Fibroblast of skin of back (primary cell): Measurements from ENCODE around the gene MAJIN.

Experiments
- DNase-seq: peaks from one replicate; pipeline ENCODE4 v3.0.0-alpha.2; 2013

The MAJIN gene

DNA sequence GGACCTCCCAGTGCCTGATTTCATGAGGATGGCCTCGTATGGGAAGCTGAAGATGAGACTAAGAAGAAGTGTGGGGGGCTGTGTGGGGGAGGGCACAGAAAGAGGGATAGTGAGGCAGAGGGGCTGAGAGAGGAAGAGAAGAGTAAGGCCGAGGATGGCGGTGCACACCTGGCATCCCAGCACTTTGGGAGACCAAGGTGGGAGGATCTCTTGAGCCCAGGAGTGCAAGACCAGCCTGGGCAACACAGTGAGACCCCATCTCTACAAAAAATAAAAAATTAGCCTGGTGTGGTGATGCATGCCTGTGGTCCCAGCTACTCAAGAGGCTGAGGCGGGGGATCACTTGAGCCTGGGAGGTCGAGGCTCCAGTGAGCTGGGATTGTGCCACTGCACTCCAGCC is 80.0 kb downstream of the MAJIN start:
- DNase-seq, result no peak

DNA sequence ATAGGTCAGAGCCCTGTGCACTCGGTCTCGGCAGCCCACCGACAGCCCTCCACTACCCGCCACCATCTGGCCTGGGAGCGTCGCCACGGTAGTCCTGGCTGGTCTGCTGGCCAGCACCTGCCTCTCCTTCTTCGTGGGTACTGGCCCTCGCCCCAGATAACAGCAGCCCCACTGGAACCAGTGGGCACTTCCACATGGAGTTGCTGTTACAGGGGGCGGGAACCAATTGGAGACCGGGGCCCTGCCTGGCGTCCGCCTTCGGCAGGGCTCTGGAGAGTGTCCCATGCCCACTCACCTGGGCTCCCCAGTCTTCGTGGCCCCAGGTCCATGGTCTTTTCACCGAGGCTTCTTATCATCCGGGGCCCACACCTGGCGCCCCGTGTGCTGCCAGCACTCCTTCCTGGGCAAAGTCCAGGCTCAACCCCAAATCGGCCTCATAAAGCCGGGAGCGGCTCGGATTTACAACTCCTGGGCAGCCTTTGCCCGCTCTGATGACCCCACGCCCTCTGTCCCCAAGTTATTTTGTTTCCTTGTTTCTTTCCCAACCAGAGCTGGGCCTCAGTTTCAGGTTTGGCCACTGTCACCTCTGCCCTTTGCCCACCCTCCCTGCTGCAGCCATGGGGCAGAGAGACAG is 80.6 kb downstream of the MAJIN start:
- no peak for DNase-seq

DNA sequence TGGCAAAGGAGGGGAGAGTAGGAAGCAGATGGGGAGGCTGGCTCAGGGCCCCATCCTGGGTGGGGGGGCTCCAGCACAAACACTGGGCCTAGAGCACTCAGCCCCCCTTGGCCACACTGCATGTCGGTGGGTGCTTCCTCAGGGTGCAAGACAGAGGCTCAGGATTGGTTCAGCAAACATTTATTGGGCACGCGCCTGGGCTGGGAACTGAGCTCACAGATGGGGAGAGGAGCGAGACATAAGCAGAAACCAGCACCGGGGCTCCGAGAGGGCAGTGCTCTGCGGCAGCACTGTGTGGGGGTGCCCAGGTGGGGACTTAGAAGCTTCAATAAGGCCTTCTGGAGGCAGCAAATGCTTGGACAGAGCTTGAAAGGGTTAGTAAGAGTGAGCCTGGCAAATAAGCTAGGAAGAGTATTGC is 81.4 kb downstream of the MAJIN start:
- no peak for DNase-seq

DNA sequence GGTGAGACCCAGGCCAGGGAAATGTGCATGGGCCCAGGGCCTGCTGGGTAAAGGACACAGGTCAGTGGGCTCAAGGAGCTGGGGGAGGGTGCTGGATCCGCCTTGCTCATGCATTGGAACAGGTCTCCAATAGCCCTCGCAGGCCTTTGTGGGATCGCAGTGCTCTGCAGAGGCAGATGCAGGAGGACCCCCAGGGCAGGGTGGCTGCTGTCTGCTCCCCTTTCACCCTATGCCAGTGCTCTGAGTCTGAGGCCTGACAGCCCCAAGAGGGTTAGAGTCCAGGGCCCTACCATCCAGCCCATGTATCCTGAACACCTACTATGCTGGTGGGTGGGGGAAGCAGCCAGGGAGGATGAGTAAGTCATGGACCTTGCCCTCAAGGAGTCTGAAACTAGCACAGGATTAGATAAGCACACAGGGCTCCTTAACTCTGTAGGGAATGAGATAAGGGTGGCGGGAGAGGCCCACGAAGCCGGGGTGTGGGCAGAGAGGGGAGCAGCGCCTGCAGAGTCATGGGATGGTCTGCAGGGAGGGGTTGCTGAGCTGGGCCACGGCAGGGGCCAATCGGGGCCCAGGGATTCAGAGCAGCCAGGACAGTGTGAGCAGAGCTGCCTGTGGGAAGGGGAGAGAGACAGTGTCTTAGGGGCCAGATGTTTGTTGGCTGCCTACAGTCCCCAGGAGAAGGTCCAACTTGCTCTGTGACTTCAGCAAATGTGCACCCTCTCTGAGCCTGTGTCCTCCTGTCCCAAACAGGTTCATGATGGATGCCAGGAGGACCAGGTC is 83.0 kb downstream of the MAJIN start:
- DNase-seq, result no peak

DNA sequence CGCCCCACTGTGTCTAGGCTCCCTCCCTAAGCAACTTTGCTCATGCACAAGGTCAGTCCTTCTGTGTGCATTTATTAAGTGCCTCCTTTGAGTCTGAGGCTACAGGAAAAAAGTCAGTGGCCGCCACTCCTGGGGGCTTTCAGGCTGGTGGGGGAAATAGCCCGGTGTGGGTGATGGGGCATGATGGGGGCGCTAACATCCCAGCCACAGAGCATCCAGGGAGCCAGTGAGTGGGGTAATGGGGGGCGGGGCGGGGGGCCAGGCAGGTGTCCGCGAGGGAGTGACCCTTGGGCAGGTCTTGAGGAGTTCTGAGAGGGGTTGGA is 83.5 kb downstream of the MAJIN start:
- DNase-seq, result no peak
